Breast epithelium (tissue), 3 donors: ENCODE results near the gene COLEC11.

Experiments
- POLR2AphosphoS5 ChIP-seq, 3 donors: sonication (generic); formaldehyde crosslinking; IDR thresholded peaks; one replicate each; pipeline ENCODE4 v1.6.1; 2017; ENCODE audit warnings: antibody characterized with exemption in 3 of 3
- TF ChIP-seq, protein P1 (sequence below), 3 donors: fragments of 450-650 bp; IDR thresholded peaks; one replicate each; pipeline ENCODE4 v1.5.1; 2016 to 2017; ENCODE audit warnings: antibody characterized with exemption in 3 of 3, mild to moderate bottlenecking in 3 of 3, moderate library complexity in 3 of 3

DNA sequence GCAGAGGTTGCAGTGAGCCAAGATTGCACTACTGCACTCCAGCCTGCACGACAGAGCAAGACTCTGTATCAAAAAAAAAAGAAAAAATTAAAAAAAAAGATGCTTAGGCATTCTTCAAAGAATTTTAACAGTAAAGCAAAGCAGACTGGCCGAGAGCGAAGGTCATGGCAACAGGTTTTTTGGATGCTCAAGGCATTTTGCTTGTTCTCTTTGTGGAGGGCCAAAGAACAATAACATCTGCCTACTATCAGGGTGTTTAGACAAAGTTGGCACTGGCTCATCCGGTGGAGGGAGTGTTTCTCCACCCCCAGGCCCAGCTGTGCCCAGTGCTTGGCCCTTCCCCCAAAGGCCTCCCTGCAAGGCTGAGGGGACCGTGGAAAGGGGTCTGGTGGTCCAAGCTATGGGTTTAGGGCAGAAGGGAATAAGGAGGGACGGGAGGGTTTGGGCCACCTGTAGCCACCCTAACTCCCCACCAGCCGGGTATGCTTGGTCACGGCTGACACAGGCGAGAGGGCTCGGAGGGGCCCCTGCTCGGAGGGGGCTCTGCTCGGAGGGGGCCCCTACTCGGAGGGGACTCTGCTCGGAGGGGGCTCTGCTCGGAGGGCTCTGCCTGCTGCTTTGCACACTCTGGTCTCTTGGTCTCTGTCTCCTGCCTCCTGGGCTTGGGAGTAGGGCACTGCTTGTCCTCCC is 36.4 kb downstream of the COLEC11 start:
- TF ChIP-seq, protein P1, sequence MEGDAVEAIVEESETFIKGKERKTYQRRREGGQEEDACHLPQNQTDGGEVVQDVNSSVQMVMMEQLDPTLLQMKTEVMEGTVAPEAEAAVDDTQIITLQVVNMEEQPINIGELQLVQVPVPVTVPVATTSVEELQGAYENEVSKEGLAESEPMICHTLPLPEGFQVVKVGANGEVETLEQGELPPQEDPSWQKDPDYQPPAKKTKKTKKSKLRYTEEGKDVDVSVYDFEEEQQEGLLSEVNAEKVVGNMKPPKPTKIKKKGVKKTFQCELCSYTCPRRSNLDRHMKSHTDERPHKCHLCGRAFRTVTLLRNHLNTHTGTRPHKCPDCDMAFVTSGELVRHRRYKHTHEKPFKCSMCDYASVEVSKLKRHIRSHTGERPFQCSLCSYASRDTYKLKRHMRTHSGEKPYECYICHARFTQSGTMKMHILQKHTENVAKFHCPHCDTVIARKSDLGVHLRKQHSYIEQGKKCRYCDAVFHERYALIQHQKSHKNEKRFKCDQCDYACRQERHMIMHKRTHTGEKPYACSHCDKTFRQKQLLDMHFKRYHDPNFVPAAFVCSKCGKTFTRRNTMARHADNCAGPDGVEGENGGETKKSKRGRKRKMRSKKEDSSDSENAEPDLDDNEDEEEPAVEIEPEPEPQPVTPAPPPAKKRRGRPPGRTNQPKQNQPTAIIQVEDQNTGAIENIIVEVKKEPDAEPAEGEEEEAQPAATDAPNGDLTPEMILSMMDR (IDR thresholded peaks at IDR 0.05) = no peak
- no peak for TF ChIP-seq POLR2AphosphoS5 (IDR thresholded peaks at IDR 0.05)
